Memory B cell (primary cell): ENCODE data around the gene SEMA6D.

Experiments used
- ATAC-seq: fragments of 150-1000 bp; cut with Tn5 transposase; 2 replicates; pipeline ENCODE4 v1.10.0; 2021; ENCODE audit warnings: low read depth, mild to moderate bottlenecking, moderate library complexity
- DNase-seq, 2 donors: peaks; one replicate each; pipeline ENCODE4 v3.0.0; 2022; ENCODE audit warnings: low spot score in 2 of 2
- H3K27ac Mint-ChIP-seq: one replicate; pipeline ENCODE4 v1.8.0; 2022; ENCODE audit warnings: mild to moderate bottlenecking, moderate library complexity, mixed read lengths
- H3K27me3 Mint-ChIP-seq: one replicate; pipeline ENCODE4 v1.8.0; 2022; ENCODE audit warnings: mixed read lengths
- H3K36me3 Mint-ChIP-seq: one replicate; pipeline ENCODE4 v1.8.0; 2022; ENCODE audit warnings: mild to moderate bottlenecking, mixed read lengths
- H3K4me1 Mint-ChIP-seq: one replicate; pipeline ENCODE4 v1.8.0; 2022; ENCODE audit warnings: mixed read lengths
- H3K4me3 Mint-ChIP-seq: one replicate; pipeline ENCODE4 v1.8.0; 2022; ENCODE audit warnings: mild to moderate bottlenecking, moderate library complexity, mixed read lengths
- H3K9me3 Mint-ChIP-seq: one replicate; pipeline ENCODE4 v1.8.0; 2022; ENCODE audit warnings: mixed read lengths

The SEMA6D gene

GRCh38 chr15:47820057-47820746, 102.9 kb downstream of the SEMA6D start:
- no peaks in the 10 kb centered on the region for H3K36me3 Mint-ChIP-seq

GRCh38 chr15:47820747-47821319, 103.5 kb downstream of the SEMA6D start:
- ATAC-seq, result no peak
- Mint-ChIP-seq H3K4me1 (peaks cover 2% of the 10 kb centered on the region), H3K4me3 (no peak overlapping the region), H3K27ac (no peak overlapping the region), H3K27me3 (no peaks in the 10 kb centered on the region), H3K9me3 (peaks cover 2% of the 10 kb centered on the region), H3K36me3 (no peaks in the 10 kb centered on the region)
- no peak for DNase-seq

More at GRCh38 chr15:47820057-47820746, 102.9 kb downstream of the SEMA6D start:
- no peak overlapping the region for H3K27ac Mint-ChIP-seq
- no peaks in the 10 kb centered on the region for H3K27me3 Mint-ChIP-seq
- H3K4me1 Mint-ChIP-seq, result peaks cover 2% of the 10 kb centered on the region
- ATAC-seq (no peak), DNase-seq (no peak)
- H3K4me3 Mint-ChIP-seq, result no peak overlapping the region
- no peaks in the 10 kb centered on the region for H3K9me3 Mint-ChIP-seq

- DNase-seq (no peak), ATAC-seq (no peak)
- no peak overlapping the region for H3K27ac Mint-ChIP-seq
- no peak overlapping the region for H3K4me3 Mint-ChIP-seq
- no peaks in the 10 kb centered on the region for H3K36me3 Mint-ChIP-seq
- peaks cover 2% of the 10 kb centered on the region for H3K4me1 Mint-ChIP-seq
- H3K9me3 Mint-ChIP-seq, result peaks cover 2% of the 10 kb centered on the region
- H3K27me3 Mint-ChIP-seq, result peaks cover 2% of the 10 kb centered on the region
Observed at GRCh38 chr15:47822048-47822447, 104.7 kb downstream of the SEMA6D start.
